ENCODE measurements around the gene RUFY3.
"Not testable (repeated sequence)": the region's sequence is repeated elsewhere in the genome, so short reads cannot be mapped to it uniquely, and the experiment has no call there.

RUFY3 gene

DNA sequence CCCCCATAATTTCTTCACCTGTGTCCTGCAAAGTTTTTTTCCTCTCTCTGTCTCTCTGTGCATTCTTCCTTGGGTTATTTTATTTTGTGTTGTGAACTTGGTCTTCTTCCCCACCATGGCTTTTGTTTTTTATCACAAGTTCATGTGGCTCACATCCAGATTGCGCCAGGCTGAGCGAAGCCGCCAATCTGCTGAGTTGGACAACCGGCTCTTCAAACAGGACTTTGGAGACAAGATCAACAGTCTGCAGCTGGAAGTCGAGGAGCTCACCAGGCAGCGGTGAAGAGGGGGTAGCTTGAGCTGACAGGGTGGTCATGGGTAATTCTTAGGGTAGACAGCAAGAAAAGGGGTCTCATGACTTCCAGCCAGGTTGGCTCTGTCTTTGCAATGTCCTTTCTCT, 71.9 kb downstream of the RUFY3 start:
- no peak for DNase-seq

DNA sequence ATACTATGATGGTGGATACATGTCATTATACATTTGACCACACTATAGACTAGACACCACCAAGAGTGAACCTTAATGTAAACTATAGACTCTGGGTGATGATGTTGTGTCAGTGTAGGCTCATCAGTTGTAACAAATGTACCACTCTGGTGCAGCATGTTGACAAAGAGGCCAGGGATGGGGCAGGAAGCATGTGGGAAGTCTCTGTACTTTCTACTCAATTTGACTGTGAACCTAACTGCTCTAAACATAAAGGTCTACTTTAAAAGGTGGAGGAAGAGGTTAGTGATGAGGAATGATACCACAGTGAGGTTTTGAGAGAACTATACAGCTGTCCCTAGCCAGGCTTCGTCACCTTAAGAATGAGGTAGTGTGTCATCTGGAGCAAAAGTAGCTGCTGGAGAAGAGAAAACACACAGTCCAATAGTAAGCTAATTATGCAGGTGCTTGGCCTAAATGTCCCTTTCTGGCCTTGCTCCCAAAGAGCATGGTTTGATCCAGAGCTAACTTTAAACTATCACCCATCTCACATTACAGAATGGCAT, 79.6 kb downstream of the RUFY3 start:
- no peak for DNase-seq

- DNase-seq, result no peak
Measured at GRCh38 chr4:70802928-70803580, 81.3 kb downstream of the RUFY3 start.

DNA sequence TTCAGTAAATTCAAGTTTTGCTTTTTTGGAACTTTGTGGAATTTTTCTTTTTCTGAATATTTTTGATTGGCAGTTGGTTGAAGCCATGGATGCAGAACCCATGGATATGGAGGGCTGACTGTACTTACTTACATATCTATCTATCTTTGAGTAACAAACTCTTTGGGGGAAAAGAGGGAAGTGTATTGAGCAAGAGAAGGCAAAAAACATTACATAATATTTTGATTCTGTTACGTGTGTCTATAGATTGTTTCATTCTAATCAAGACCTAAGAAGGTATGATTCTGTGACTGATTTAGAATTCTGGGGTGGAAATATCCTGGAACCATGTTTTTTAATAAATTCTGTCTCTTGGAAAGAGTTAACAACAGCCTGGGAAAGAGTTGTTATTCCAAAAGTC, 86.4 kb downstream of the RUFY3 start:
- no peak for DNase-seq

- DNase-seq, result no peak
Measured at GRCh38 chr4:70815370-70815769, 93.6 kb downstream of the RUFY3 start.

GRCh38 chr4:70816894-70817293, 95.1 kb downstream of the RUFY3 start:
- no peak for DNase-seq

GRCh38 chr4:70818173-70818855, 96.5 kb downstream of the RUFY3 start:
- DNase-seq, result no peak

DNA sequence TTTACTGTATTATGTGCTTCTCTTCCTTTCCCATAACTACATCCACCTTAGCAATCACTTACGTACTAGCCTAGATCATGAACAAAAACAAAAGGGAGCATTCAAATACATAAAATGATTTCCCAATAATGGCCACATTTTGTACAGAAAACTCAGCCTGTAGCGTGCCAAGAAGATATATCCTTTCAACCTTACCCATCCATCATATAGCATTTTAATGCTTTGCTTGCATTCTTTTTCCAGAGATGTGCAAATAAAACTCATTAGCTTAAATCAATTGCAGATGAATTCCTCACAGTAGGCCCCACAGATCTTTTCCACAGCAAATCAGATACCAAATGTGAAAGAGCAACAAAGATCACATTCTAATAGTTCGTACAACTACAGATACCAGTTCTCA, 97.2 kb downstream of the RUFY3 start:
- DNase-seq, result no peak

DNA sequence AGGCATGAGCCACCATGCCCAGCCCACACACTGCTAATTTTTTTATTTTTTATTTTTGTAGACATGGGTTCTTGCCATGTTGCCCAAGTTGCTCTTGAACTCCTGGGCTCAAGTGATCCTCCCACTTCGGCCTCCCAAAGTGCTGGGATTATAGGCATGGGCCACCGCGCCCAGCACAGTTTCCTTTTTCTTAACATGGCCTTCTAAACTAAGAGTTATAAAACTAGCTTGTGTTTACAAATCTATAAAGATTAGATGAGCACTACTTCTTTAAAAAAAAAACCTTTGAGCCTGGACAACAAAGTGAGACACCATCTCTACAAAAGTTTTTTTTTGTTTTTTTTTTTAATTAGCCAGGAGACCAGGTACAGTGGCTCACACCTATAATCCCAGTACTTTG, 107.3 kb downstream of the RUFY3 start:
- no peak for DNase-seq

- DNase-seq, result no peak
Measured at GRCh38 chr4:70829492-70829891, 107.7 kb downstream of the RUFY3 start.

- DNase-seq, result no peak
Measured at GRCh38 chr4:70830054-70830453, 108.3 kb downstream of the RUFY3 start.

- DNase-seq, result no peak
Measured at GRCh38 chr4:70831293-70831692, 109.5 kb downstream of the RUFY3 start.

DNA sequence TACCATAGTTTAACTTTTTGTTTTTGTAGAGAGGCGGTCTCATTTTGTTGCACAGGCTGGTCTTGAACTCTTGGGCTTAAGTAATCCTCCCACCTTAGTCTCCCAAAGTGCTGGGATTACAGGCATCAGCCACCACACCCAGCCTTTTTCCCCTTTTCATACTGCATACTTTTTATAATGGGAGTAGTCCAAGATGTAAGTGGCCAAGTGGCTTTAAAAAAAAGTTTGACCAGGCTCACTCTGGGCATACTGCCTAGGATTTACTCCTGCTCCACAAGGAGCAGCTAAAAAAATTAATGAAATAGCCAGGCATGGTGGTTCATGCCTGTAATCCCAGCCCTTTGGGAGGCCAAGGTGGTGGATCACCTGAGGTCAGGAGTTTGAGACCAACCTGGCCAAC, 111.9 kb downstream of the RUFY3 start:
- DNase-seq, result no peak

GRCh38 chr4:70836081-70836480, 114.3 kb downstream of the RUFY3 start:
- DNase-seq, result no peak

- no peak for DNase-seq
Measured at GRCh38 chr4:70838204-70838603, 116.4 kb downstream of the RUFY3 start.

- DNase-seq, result peak; percentile 57
Measured at GRCh38 chr4:70838666-70839588, 117.2 kb downstream of the RUFY3 start.

GRCh38 chr4:70839589-70840093, 117.9 kb downstream of the RUFY3 start, which contains the start of gene GRSF1:
GRSF1 (minus strand) TSS chr4:70839890; CDS start chr4:70839827, 63 bp downstream.
- DNase-seq, result peak; percentile 95

- DNase-seq, result peak; percentile 57
Measured at GRCh38 chr4:70840137-70840536, 118.4 kb downstream of the RUFY3 start.

DNA sequence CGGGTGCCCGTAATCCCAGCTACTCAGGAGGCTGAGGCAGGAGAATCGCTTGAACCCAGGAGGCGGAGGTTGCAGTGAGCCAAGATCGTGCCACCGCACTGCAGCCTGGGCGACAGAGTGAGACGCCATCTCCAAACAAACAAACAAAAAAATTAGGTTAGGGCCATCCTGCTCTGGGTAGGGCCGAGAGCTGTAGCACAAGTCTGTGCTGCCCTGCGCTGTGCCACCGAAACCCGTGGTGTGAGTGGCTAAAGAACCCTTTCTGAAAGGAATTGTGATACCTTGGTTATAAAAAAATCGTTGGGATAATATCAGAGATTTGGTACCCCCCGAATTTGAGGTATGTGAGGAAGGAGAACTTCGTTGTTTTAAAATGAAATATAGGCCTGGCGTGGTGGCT, 118.9 kb downstream of the RUFY3 start:
- not testable (repeated sequence) for DNase-seq

DNA sequence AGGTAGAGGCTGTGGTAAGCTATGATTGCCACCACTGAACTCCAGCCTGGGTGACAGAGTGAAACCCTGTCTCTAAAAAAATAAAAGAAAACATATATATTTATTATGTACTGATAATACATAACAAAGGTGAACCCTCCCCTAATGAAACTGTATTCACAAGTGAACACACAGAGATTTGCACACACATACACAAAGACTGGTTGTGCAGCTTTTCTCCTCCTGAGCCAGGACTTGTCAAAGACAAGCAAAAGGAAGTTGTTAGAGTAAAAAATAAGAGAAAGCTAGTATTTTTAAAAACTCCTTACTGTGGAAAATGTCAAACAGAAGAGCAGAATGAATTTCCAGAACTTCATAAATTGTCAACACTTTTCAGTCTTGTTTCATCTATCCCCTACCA, 119.4 kb downstream of the RUFY3 start:
- no peak for DNase-seq

DNA sequence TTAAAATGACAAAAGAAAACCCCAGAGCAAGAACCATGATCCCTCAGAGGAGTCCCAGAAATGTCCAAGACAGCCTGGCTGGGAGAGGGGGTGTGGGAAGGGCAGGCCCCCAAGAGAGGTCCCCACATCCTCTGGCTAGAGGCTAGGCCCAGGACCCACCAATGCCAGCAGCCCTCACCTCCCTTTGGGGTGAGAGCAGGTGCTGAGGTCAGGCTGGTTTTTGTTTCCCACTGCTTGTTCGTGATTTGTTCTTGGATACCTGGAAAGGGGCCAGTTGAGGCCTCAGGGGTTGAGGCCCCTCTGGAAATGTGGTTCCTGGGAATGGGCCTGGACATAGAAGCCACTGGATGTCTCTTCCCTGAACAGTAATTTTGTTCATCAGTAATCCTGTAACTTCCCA, 120.2 kb downstream of the RUFY3 start:
- no peak for DNase-seq

DNA sequence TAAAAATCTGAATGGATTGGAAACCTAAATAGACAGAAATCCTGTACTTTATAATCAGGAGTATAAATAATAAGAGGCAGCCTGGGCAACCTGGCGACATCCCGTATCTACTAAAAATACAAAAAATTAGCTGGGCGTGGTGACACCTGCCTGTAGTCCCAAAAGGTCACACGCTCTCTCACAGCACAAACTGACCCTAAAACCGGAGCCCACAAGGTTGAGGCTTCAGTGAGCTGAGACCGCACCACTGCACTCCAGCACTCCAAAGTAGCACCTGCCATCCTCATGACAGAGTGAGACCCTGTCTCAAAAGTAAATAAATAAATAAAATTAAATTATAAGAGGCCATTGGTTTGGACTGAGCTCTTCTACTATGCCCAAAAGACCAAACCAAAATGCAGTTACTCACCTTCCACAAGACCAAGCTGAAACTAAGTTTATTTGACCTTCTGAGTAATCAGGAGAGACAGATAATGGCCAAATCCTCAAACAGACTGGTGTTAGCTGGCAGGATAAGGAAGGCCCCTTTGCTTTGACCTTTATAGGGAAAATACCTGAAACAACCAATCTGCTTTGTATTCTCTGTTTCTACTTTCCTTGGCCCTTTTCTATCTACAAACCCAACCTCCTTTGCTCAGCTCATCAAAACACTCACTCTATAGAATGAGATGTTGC, 121.1 kb downstream of the RUFY3 start:
- no peak for DNase-seq

GRCh38 chr4:70844180-70844579, 122.4 kb downstream of the RUFY3 start:
- DNase-seq, result no peak

All from activated CD4-positive, alpha-beta T cell treated with anti-CD3 and anti-CD28 coated beads, Interleukin-2, amount 50 U/mL, for 1 hour (primary cell).